Fibroblast of skin of right quadriceps (primary cell): ENCODE results near the gene SLC35A3.
"Not testable (repeated sequence)": the region's sequence is repeated elsewhere in the genome, so short reads cannot be mapped to it uniquely, and the experiment has no call there.

Experiments used
- DNase-seq: peaks from one replicate; pipeline ENCODE4 v3.0.0-alpha.2; 2013

The SLC35A3 gene

DNA sequence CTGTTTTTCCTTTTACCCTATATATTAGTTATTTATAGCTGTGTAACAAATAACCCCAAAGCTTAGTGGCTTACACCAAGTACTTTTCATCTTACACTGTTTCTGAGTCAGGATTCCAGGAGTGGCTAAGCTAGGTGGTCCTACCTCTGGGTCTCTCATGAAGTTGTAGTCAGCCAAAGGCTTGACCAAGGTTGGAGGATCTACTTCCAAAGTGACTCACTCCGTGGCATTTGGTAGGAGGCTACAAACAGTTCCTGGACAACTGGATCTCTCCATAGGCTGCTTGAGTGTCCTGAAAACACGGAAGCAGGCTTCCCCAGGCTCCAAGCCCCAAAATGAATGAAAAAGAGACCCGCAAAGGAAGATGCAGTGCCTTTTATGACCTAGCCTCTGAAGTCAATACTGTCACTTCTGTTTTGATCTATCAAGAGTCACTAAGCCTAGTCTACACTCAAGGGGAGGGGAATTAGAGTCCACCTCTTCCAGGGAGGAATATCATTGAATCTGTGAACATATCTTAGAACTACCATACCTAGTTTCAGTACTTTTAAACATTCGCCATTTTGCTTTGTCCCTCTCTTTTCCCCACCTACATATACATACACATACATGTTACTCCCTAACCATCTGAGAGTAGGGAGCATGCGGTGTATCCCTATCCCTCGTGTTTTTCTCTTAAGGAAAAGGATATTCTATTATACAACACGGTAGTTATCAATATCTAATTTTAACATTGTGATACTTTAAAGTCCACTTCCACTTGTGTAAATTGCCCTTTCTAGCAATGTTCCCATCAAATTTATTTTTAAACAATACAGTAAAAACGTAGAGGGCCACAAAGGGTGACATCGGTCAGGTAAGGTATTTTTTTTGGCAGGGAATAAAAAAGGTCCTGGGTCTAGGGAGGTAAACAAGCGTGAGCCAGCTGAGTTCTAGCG lies 67.2 kb downstream of the SLC35A3 start:
- DNase-seq, result peak; percentile 39

DNA sequence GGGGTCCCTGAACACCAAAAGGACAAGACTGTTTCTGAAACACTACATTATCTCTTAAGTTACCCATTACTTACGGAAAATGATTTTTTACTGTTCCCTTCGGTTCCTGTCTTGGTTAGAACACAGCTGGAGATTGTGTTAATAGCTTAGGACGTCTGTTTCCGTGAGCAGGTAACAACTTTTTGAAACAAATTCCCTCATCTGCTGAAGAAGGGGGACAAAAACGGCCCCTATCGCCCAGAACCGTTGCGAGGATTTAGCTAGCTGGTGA lies 67.8 kb downstream of the SLC35A3 start:
- no peak for DNase-seq

DNA sequence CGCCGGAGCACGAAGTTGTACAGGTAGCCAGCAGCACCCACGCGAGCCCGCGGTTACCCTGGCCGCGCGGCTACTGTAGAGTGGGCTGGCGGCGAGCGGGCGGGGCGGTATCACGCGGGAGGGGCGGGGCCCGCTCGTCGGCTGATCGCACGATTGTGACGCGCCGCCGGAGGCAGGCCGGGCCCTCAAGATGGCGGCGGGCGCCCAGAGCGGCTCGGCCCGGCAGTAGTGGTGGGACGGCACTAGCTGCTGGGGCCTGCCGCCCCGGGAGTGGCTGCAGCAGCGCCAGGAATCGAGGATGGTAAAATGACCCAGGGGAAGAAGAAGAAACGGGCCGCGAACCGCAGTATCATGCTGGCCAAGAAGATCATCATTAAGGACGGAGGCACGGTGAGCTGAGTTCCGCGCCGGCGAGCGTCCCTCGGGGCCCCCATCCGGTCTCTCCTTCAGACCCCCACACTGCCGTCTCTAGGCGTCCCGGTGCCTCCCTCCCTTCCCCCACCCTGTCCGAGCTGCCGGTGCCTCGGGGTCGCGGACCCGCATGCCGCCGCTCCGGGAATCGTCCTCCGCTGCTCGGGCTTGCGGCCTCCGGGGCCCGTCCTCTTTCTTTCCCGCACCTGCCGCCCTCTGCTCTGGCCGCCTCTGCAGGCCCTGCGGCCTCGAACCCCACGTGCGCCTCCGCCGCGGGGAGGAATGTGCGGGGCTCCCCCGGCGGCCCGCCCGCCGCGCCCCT lies 68.3 kb downstream of the SLC35A3 start:
- peak; percentile 83 for DNase-seq

- DNase-seq, result peak; percentile 55
Measured at GRCh38 chr1:100038660-100039287, 69.0 kb downstream of the SLC35A3 start.

- DNase-seq, result no peak
Measured at GRCh38 chr1:100039591-100039990, 69.8 kb downstream of the SLC35A3 start.

DNA sequence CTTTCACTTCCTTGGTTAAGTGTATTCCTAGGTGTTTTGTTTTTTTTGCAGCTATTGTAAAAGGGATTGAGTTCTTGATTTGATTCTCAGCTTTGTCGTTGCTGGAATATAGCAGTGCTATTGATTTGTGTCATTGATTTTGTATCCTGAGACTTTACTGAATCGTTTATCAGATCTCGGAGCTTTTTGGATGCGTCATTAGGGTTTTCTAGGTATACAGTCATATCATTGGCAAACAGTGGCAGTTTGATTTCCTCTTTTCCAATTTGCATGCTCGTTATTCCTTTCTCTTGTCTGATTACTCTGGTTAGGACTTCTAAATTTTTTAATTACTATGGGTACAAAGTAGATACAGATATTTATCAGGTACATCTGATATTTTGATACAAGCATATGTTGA lies 75.4 kb downstream of the SLC35A3 start:
- no peak for DNase-seq

GRCh38 chr1:100047235-100047708 lies 77.5 kb downstream of the SLC35A3 start:
- not testable (repeated sequence) for DNase-seq

GRCh38 chr1:100050139-100050538 lies 80.3 kb downstream of the SLC35A3 start:
- DNase-seq, result no peak

DNA sequence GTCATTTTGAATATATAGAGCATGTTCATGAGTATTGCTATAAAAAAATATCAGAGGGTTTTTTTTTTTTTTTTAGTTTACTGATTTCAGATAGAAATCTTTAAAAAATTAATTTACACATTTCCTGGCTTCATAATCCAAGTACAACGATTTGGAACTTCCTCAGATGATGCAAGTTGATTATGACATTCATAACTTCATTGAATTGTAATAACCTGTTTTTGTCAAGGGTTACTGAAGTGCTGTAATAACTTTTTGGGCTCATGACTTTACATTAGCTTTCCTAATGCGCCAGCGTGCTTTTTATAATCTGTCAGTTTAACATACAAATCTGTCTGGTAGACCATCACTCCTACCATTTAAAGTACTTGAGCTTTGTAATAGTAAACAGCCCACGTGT lies 81.6 kb downstream of the SLC35A3 start:
- DNase-seq, result no peak

GRCh38 chr1:100051893-100052292 lies 82.1 kb downstream of the SLC35A3 start:
- no peak for DNase-seq

- no peak for DNase-seq
Measured at GRCh38 chr1:100053119-100053518, 83.3 kb downstream of the SLC35A3 start.

GRCh38 chr1:100053727-100054126 lies 83.9 kb downstream of the SLC35A3 start:
- DNase-seq, result no peak

DNA sequence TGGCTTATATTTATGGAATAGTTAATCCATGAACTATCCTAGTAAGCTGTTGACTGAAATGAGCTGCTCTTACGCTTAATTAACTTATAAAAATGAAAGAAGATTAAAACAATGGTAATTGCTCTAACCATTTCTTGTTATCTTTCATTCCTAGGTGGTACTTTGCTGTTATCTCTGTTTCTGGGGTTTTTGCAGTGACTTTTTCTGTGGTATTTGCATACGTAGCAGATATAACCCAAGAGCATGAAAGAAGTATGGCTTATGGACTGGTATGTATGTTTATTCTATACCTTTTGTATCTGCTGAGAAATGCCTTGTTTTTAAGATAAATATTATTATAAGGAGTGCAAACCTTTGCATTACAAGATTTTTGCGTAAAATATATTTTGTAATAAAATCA lies 91.9 kb downstream of the SLC35A3 start:
- no peak for DNase-seq

DNA sequence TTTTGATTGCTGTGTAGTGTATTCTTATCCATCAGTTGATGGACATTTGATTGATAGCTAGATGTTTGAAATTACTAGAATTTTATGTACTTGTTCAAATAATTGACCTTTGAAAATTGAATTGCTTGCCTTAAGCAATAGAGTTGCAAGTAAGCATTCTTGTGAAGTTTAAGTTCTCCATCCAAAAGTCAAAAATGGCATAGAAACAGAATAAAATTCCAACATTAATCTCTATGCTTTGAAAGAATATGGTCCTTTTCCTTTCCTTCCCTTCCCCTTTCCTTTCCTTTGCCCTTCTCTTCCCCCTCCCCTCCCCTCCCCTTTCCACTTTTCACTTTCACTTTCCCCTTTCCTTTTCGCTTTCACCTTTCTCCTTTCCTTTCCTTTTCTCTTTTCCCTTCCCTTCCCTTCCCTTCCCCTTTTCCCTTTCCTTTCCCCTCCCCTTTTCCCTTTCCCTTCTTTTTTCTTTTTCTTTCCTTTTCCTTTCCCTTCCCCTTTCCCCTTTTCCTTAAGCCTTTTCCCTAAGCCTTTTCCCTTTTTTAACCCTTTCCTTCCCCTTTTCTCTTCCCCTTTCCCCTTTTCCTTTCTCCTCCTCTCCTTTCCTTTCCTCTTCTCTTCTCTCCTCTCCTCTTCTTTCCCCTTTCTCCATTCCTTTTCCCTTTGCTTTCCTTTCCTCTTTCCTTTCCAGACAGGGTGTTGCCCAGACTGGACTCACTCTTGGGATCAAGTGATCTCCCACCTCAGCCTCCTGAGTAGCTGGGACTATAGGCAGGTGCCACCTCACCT lies 95.6 kb downstream of the SLC35A3 start:
- DNase-seq, result no peak

DNA sequence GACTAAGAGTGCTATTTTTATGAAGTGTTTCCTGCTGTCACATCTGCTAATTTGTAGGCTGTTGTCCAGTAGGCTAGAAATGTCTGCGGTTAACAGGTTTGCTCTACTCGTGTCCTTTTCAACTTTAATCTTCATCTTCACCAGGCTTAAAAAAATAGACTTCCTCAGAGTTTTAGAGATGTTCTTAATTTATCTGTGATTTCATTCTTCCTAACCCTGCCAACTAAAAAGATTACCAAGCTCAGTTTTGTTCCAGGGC lies 96.1 kb downstream of the SLC35A3 start:
- no peak for DNase-seq

- no peak for DNase-seq
Measured at GRCh38 chr1:100070201-100070939, 100.6 kb downstream of the SLC35A3 start.

GRCh38 chr1:100073531-100073930 lies 103.7 kb downstream of the SLC35A3 start:
- no peak for DNase-seq

GRCh38 chr1:100074604-100075395 lies 105.0 kb downstream of the SLC35A3 start:
- no peak for DNase-seq

GRCh38 chr1:100075773-100076172 lies 106.0 kb downstream of the SLC35A3 start:
- DNase-seq, result no peak

DNA sequence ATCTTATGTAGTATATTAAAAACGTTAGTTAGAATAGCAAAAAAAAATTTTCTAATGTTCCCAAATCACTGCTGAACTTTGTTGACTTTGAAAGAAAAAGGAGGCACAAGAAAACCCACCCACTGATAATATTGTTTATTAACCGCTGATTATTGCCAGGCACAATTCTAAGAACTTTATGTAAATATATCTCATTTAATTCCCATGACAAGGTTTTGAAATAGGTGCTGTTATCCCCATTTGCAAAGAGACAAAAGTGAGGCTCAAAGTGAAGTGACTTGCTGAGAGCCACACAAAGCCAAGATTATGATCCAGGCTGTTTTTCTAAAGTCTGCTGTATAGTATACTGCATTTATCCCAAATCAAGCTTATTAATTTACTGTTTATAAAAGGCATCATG lies 106.5 kb downstream of the SLC35A3 start:
- DNase-seq, result no peak

DNA sequence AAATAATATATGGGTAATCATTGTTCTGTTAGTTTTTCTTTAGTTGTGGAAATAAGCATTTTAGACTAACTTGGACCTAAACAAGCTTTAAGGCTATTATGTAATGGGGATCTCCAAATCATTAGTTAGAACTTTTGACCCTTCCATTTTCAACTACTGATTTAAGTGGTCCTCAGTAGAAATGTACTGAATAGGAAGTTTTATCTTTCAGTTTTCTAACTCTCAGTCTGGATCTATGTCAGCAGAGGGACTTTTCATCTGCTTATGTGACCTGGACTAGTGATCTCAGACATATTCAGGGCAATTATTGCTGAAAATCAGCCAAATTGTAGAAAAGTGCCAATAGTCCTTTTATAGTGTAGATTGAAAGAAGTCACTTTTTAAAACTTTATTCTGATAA lies 106.9 kb downstream of the SLC35A3 start:
- DNase-seq, result no peak

DNA sequence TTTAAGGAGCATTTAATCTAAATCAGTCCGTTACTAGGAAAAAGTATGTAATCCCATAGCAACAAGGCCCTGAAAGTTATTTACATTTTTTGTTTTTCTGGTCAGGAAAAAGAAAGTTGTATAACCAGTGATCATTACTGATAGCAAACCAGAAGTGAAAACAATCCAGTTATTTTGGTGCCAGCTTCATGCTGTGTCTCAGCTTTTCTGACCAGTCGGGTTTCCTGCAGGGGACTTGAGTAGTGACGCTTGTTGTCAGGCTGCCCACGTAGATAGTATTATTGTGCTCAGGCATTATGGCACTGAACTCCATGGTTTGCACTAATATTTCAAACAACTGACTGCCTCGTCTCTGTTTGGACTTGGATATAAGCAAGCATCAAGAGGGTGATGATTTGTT lies 107.7 kb downstream of the SLC35A3 start:
- DNase-seq, result no peak
